Measurements from ENCODE around the gene SLC24A3.

DNA sequence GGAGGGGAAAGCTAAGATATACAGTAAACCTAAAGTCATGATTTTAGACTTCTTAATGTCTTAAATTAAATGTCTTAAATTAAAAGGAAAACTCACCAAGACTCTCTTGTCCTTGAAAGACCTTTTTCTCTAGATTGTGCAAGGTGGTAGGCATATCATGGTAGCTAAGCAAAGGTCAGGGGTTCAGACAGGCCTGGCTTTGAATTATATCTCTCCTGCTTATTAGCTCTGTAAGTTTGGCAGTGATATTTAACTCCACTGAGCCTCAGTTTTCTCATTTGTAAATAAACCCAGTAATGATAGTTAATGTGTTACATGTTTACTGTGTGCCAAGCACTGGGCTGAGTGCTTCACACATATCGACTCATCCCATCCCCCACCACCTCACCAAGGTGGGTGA is 203.3 kb downstream of the SLC24A3 start:
- TF ChIP-seq, protein P1, sequence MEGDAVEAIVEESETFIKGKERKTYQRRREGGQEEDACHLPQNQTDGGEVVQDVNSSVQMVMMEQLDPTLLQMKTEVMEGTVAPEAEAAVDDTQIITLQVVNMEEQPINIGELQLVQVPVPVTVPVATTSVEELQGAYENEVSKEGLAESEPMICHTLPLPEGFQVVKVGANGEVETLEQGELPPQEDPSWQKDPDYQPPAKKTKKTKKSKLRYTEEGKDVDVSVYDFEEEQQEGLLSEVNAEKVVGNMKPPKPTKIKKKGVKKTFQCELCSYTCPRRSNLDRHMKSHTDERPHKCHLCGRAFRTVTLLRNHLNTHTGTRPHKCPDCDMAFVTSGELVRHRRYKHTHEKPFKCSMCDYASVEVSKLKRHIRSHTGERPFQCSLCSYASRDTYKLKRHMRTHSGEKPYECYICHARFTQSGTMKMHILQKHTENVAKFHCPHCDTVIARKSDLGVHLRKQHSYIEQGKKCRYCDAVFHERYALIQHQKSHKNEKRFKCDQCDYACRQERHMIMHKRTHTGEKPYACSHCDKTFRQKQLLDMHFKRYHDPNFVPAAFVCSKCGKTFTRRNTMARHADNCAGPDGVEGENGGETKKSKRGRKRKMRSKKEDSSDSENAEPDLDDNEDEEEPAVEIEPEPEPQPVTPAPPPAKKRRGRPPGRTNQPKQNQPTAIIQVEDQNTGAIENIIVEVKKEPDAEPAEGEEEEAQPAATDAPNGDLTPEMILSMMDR (IDR thresholded peaks at IDR 0.05) = no peak
- TF ChIP-seq POLR2A (IDR thresholded peaks at IDR 0.05) (no peak), POLR2AphosphoS5 (IDR thresholded peaks at IDR 0.05) (no peak), EP300 (IDR thresholded peaks at IDR 0.05) (no peak)

Data from upper lobe of left lung (tissue), 4 donors.